Lower leg skin (tissue), 4 donors: ENCODE measurements around the gene CORO1C. TPM values are rescaled to one million over a fixed set of nuclear protein-coding genes. Genes with fewer than 3 reads are reported as not detected.

ENCODE experiments used
- DNase-seq, 2 donors: peaks; one replicate each; pipeline ENCODE4 v3.0.0-alpha.2; 2019; ENCODE audit warnings: low spot score in 2 of 2
- H3K4me3 ChIP-seq: fragments of 200-600 bp; sonication (generic); 2 replicates; pipeline ENCODE4 v1.5.1; 2017; ENCODE audit warnings: mild to moderate bottlenecking, low read depth; ENCODE audit not compliant: poor library complexity, severe bottlenecking
- POLR2A ChIP-seq, 2 donors: fragments of 450-650 bp; IDR thresholded peaks; one replicate each; pipeline ENCODE4 v1.6.1; 2016 to 2017; ENCODE audit warnings: antibody characterized with exemption in 2 of 2, mild to moderate bottlenecking in 1 of 2, moderate library complexity in 1 of 2
- WGBS, 2 donors: methylation state at CpG; one replicate each; pipeline ENCODE4 v1.1.5; 2018; 5-methylcytosine and 5-hydroxymethylcytosine counted together
- intact Hi-C: fragments of 100-400 bp; cut with DNase I; formaldehyde crosslinking; loops from one replicate; pipeline ENCODE4 v1.15.0; 2023; ENCODE audit warnings: low total_unique reads
- total RNA-seq, 4 donors: library from RNA; depleted of rRNA; stranded (reverse); fragments of >200 nt; gene quantifications; one replicate each; pipeline ENCODE4 v1.1.0, GENCODE V29; 2016
- TF ChIP-seq, protein P1 (sequence below), 3 donors: fragments of 450-650 bp; IDR thresholded peaks; one replicate each; pipeline ENCODE4 v1.5.1; 2016; ENCODE audit warnings: antibody characterized with exemption in 3 of 3, mild to moderate bottlenecking in 3 of 3, moderate library complexity in 2 of 3

The CORO1C gene
- total RNA-seq, 4 donors from 2014 or later: 86.5 to 193 (median 146) TPM

DNA sequence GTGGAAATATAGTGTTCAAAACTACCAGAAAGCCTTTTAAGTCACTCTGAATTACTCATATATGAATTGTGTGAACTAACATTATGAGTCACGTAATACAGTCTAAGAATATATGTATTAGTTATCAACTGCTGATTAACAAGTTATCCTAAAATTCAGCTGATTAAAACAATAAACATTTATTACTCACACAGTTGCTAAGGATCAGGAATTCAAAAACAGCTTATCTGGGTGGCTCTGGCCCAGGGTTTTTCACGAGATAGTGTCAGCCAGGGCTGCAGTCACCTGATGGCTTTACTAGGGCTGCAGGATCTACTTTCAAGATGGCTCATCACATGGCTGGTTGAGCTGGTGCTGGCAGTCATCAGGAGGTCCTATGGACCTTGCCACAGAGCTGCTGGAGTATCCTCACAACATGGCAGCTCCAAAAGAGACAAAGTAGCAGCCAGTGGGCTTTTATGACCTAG is 36.5 kb downstream of the CORO1C start:
- no peak overlapping the region for H3K4me3 ChIP-seq
- DNase-seq: no peak
- TF ChIP-seq, protein P1, sequence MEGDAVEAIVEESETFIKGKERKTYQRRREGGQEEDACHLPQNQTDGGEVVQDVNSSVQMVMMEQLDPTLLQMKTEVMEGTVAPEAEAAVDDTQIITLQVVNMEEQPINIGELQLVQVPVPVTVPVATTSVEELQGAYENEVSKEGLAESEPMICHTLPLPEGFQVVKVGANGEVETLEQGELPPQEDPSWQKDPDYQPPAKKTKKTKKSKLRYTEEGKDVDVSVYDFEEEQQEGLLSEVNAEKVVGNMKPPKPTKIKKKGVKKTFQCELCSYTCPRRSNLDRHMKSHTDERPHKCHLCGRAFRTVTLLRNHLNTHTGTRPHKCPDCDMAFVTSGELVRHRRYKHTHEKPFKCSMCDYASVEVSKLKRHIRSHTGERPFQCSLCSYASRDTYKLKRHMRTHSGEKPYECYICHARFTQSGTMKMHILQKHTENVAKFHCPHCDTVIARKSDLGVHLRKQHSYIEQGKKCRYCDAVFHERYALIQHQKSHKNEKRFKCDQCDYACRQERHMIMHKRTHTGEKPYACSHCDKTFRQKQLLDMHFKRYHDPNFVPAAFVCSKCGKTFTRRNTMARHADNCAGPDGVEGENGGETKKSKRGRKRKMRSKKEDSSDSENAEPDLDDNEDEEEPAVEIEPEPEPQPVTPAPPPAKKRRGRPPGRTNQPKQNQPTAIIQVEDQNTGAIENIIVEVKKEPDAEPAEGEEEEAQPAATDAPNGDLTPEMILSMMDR (IDR thresholded peaks at IDR 0.05): no peak
- no peak for TF ChIP-seq POLR2A (IDR thresholded peaks at IDR 0.05)
- intact Hi-C loops: no loop called here
- 63 to 66% methylated on average over 2 of the region's 2 CpGs for WGBS, 2 donors

DNA sequence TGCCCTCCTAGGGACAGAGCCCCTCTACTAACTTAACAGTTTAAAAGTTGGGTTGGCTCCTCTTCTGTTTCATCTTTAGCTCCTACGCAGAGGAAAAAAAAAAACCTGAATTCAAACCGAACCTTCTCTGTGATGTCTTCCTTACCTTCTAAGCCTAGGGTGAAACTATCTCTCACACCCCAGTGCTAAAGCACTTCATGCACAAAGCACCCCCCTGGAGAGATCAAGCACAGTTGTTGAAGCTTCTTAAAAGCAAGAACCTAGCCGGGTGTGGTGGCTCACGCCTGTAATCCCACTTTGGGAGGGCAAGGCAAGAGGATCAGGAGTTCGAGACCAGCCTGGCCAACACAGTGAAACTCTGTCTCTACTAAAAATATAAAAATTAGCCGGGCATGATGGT is 37.6 kb downstream of the CORO1C start:
- H3K4me3 ChIP-seq: no peak overlapping the region
- no peak for DNase-seq
- TF ChIP-seq, protein P1 (IDR thresholded peaks at IDR 0.05): no peak
- no peak for TF ChIP-seq POLR2A (IDR thresholded peaks at IDR 0.05)
- 93 to 94% methylated on average over 6 of the region's 6 CpGs for WGBS, 2 donors
- intact Hi-C loops: no loop called here

DNA sequence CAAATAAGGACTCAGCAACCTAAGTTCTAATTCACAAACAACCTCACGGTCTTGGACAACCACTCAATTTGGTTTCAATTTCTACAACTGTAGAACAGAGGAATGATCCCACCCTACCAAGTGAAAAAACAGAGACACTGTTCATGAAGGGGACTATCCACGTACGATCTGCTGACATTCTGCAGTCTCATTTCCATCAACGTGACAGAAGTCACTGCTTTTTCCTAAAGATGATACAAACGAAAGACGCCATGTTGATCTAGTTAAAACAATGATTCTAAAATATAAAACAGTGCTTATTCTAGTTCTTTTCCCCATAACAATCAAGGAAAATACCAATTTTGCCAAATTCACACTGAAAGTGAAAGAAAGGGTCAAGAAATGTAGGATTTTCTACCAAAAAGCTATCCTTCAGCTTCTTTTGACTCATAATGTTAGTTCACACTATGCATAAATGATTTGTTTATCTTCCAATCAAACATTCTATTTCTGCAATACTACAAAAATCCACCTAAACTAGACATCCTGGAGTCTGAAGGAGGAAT is 38.1 kb downstream of the CORO1C start:
- no peak for DNase-seq
- no peak overlapping the region for H3K4me3 ChIP-seq
- WGBS, 2 donors: 71 to 89% methylated on average over 6 of the region's 6 CpGs
- intact Hi-C loops: no loop called here
- TF ChIP-seq, protein P1 (IDR thresholded peaks at IDR 0.05): no peak
- TF ChIP-seq POLR2A (IDR thresholded peaks at IDR 0.05): no peak

DNA sequence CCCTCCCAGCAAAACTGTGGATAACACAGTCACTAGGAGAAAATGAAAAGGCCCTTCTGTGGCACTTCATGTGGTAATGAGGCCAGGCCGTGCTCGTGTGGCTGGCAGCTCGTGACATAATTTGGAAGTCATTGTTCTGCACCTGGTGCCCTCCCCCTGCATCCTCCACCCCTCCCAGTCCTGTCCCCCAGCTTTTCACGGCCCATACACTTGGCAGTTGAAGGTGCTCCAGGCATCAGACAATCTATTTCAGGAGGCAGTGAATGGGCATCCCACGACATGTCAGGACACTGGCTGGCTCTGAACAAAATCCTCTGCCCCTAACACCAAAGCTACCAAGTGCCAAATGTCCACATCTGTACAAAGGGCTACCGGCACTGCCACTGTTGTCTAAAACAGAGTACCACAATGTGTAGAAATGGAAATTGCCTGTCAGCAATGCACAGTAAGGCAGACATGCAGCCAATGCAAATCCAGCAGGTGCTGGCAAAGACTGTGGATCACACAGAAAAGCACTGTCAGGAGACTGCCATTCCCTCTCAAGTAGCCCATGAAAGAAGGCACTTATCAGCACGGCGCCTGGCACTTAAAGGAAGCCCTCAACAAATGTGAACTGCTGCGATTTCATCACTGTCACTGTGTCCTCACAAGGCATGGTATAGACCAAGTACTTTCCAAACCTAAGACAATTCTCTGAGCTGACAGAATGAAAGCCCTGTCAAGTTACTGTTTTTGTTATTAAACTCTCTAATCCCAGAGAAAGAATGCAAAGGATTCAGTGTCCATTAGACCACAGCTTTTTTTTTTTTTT is 39.1 kb downstream of the CORO1C start:
- intact Hi-C loops: no loop called here
- TF ChIP-seq POLR2A (IDR thresholded peaks at IDR 0.05): no peak
- TF ChIP-seq, protein P1 (IDR thresholded peaks at IDR 0.05): no peak
- DNase-seq: peak in 1 of 2 donors; percentile 56
- H3K4me3 ChIP-seq: no peak overlapping the region
- whole genome bisulfite sequencing, 2 donors: 9 to 11% methylated on average over 9 of the region's 9 CpGs

DNA sequence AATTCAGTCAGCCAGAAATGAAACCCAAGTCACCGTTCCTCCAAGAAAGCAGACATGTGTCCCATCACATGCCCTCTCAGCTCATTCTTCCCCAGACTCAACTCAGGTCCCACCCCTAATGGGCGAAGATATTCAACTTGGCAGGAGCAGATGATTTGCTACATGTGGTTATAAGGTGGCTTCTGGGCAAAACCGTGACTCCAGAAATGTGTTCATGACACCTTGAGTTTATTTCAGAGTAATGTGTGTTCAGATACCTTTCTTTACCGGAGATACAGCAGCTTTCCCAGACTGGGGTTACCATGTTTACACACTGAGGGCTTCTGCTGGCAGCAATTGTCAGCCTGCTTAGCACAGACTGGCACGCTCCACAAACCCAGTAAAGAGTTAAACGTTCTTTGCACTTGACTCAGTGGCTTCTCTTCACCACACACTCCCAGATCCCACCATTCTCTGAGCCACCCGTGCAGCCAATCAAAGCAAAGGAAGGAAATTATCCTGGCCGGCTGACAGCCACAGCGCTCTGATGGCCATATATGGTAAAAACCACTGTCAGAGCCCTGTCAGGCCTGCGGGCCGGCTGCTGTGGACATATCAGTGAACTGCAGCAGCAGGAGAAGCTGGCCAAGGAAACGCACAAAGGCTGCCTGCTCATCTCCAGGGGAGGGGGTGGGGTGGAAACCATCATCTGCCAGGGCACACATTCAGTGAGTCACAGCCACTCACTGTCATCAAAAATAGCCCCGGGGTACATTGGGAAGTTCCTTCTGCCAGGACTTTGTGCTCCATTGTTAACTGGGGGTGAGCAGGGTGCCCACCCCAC is 39.9 kb downstream of the CORO1C start:
- no peak overlapping the region for H3K4me3 ChIP-seq
- WGBS, 2 donors: 1 to 2% methylated on average over 13 of the region's 13 CpGs
- DNase-seq: peak; percentile 97 to 98
- intact Hi-C loops: no loop called here
- TF ChIP-seq, protein P1 (IDR thresholded peaks at IDR 0.05): peak in 1 of 3 donors; percentile 86
- no peak for TF ChIP-seq POLR2A (IDR thresholded peaks at IDR 0.05)
